Stimulated activated CD4-positive, alpha-beta T cell treated with anti-CD3 and anti-CD28 coated beads, Interleukin-2, amount 100 ng/mL, for 4 hours (primary cell): ENCODE data around the gene CELF2.
"Not testable (repeated sequence)": the region's sequence is repeated elsewhere in the genome, so short reads cannot be mapped to it uniquely, and the experiment has no call there.

Source experiments
- DNase-seq: peaks from one replicate; pipeline ENCODE4 v3.0.0-alpha.2; 2020; ENCODE audit warnings: low read depth

CELF2 gene

GRCh38 chr10:11328264-11329061, 310.8 kb downstream of the CELF2 start:
- DNase-seq = no peak

- DNase-seq = no peak
Measured at GRCh38 chr10:11329062-11329673, 311.5 kb downstream of the CELF2 start.

GRCh38 chr10:11330383-11331045, 312.8 kb downstream of the CELF2 start:
- DNase-seq = no peak

GRCh38 chr10:11331046-11331577, 313.4 kb downstream of the CELF2 start:
- no peak for DNase-seq

GRCh38 chr10:11331726-11332125, 314.1 kb downstream of the CELF2 start:
- DNase-seq = no peak

- DNase-seq = no peak
Measured at GRCh38 chr10:11332846-11333245, 315.2 kb downstream of the CELF2 start.

GRCh38 chr10:11334436-11334835, 316.8 kb downstream of the CELF2 start:
- no peak for DNase-seq

- DNase-seq = no peak
Measured at GRCh38 chr10:11335167-11335652, 317.5 kb downstream of the CELF2 start.

GRCh38 chr10:11335881-11336430, 318.3 kb downstream of the CELF2 start:
- DNase-seq = no peak

GRCh38 chr10:11336722-11337162, 319.1 kb downstream of the CELF2 start:
- no peak for DNase-seq

- DNase-seq = no peak
Measured at GRCh38 chr10:11337516-11337915, 319.8 kb downstream of the CELF2 start.

- DNase-seq = no peak
Measured at GRCh38 chr10:11338160-11338844, 320.6 kb downstream of the CELF2 start.

GRCh38 chr10:11339013-11339412, 321.3 kb downstream of the CELF2 start:
- no peak for DNase-seq

GRCh38 chr10:11339660-11340059, 322.0 kb downstream of the CELF2 start:
- DNase-seq = no peak

- no peak for DNase-seq
Measured at GRCh38 chr10:11341283-11341960, 323.8 kb downstream of the CELF2 start.

GRCh38 chr10:11344081-11344480, 326.4 kb downstream of the CELF2 start:
- DNase-seq = no peak

- no peak for DNase-seq
Measured at GRCh38 chr10:11344550-11344949, 326.9 kb downstream of the CELF2 start.

GRCh38 chr10:11345224-11346054, 327.8 kb downstream of the CELF2 start:
- no peak for DNase-seq

- DNase-seq = not testable (repeated sequence)
Measured at GRCh38 chr10:11347580-11347979, 329.9 kb downstream of the CELF2 start.

- no peak for DNase-seq
Measured at GRCh38 chr10:11351801-11352200, 334.1 kb downstream of the CELF2 start.
